ENCODE measurements around the gene CD300E.

DNA sequence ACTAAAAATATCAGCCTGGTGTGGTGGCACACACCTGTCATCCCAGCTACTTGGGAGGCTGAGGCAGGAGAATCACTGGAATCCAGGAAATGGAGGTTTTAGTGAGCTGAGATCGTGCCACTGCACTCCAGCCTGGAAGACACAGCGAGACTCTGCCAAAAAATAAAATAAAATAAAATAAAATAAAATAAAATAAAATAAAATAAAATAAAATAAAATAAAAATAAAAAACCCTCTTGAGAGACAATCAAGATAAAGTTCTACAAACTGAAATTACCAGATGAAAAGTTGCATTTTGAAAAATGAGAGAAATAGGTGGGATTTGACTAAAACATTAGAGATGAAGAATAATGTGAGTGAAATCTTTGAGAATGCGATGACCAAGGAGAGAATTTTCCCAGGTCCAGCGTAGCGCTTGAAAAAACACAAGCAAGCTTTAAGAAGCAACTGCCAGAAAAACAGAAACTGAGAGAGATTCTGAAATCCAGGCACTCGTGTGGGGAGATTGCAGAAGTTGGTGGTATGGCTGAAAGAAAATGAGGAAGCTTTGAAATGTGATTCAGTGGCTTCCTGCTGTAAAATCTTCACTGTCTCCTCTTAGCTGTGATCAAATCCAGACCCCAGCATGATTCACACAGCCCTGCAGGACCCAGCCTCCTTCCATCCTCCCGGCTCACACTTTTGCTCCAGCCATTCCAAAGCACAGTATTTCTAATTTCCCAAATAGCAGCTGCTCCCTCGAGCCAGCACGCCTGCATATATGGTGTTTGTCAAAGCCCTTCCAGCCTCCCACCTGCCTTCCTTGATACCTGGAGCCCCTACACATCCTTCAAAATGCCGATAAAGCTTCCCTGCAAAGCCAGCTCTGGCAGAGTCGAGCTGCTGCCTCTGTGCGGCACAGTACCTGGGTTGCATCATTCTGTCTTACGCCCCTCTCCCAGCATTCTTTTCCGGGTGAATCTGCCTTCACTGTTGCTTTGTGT is 8.2 kb upstream of the CD300E start:
- TF ChIP-seq, protein P1, sequence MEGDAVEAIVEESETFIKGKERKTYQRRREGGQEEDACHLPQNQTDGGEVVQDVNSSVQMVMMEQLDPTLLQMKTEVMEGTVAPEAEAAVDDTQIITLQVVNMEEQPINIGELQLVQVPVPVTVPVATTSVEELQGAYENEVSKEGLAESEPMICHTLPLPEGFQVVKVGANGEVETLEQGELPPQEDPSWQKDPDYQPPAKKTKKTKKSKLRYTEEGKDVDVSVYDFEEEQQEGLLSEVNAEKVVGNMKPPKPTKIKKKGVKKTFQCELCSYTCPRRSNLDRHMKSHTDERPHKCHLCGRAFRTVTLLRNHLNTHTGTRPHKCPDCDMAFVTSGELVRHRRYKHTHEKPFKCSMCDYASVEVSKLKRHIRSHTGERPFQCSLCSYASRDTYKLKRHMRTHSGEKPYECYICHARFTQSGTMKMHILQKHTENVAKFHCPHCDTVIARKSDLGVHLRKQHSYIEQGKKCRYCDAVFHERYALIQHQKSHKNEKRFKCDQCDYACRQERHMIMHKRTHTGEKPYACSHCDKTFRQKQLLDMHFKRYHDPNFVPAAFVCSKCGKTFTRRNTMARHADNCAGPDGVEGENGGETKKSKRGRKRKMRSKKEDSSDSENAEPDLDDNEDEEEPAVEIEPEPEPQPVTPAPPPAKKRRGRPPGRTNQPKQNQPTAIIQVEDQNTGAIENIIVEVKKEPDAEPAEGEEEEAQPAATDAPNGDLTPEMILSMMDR (IDR thresholded peaks at IDR 0.05) = no peak
- no peak for TF ChIP-seq POLR2A (IDR thresholded peaks at IDR 0.05)

Data from lower leg skin (tissue), 3 donors.